Activated naive CD8-positive, alpha-beta T cell treated with anti-CD3 and anti-CD28 coated beads, Interleukin-2, amount 50 U/mL, for 16 hours (primary cell): ENCODE measurements around the gene KCNH2.
"Not testable (repeated sequence)": the region's sequence is repeated elsewhere in the genome, so short reads cannot be mapped to it uniquely, and the experiment has no call there.

Source experiments
- DNase-seq: peaks from one replicate; pipeline ENCODE4 v3.0.0-alpha.2; 2020; ENCODE audit warnings: low read depth, low spot score

KCNH2 gene

GRCh38 chr7:150978126-150978789, at the start of gene KCNH2:
Gene KCNH2, minus strand, starts transcription at chr7:150978321. Its CDS starts 408 bp downstream, at chr7:150977913.
- no peak for DNase-seq

- not testable (repeated sequence) for DNase-seq
These were observed 49.6 kb upstream of the KCNH2 start for GRCh38 chr7:151027728-151028130.

GRCh38 chr7:151026771-151027727, 48.9 kb upstream of the KCNH2 start:
- DNase-seq = not testable (repeated sequence)

GRCh38 chr7:151025924-151026671, 48.0 kb upstream of the KCNH2 start:
- DNase-seq = no peak

GRCh38 chr7:151024435-151025056, 46.4 kb upstream of the KCNH2 start, which contains the start of gene ATG9B:
Gene ATG9B, minus strand, starts transcription at chr7:151024494. Its CDS starts 71 bp downstream, at chr7:151024423.
- DNase-seq = no peak

- DNase-seq = no peak
These were observed 45.1 kb upstream of the KCNH2 start for GRCh38 chr7:151023232-151023631.

GRCh38 chr7:151020231-151020630, 42.1 kb upstream of the KCNH2 start:
- no peak for DNase-seq

- no peak for DNase-seq
These were observed 41.0 kb upstream of the KCNH2 start for GRCh38 chr7:151019130-151019447.

GRCh38 chr7:151018421-151019129, 40.5 kb upstream of the KCNH2 start:
- no peak for DNase-seq

GRCh38 chr7:151017953-151018420, 39.9 kb upstream of the KCNH2 start:
- peak; percentile 71 for DNase-seq

- no peak for DNase-seq
These were observed 39.3 kb upstream of the KCNH2 start for GRCh38 chr7:151017370-151017952.

- no peak for DNase-seq
These were observed 38.8 kb upstream of the KCNH2 start for GRCh38 chr7:151016942-151017341.

GRCh38 chr7:151016505-151016904, 38.4 kb upstream of the KCNH2 start:
- DNase-seq = no peak

- no peak for DNase-seq
These were observed 37.8 kb upstream of the KCNH2 start for GRCh38 chr7:151015967-151016366.

GRCh38 chr7:151014950-151015349, 36.8 kb upstream of the KCNH2 start:
- DNase-seq = no peak

- peak; percentile 43 for DNase-seq
These were observed 35.8 kb upstream of the KCNH2 start for GRCh38 chr7:151013733-151014497.

- no peak for DNase-seq
These were observed 35.2 kb upstream of the KCNH2 start for GRCh38 chr7:151013356-151013732.

GRCh38 chr7:151012911-151013347, 34.8 kb upstream of the KCNH2 start:
- DNase-seq = no peak

- DNase-seq = no peak
These were observed 34.0 kb upstream of the KCNH2 start for GRCh38 chr7:151012031-151012692.
